ENCODE data around the gene ZBTB21.

DNA sequence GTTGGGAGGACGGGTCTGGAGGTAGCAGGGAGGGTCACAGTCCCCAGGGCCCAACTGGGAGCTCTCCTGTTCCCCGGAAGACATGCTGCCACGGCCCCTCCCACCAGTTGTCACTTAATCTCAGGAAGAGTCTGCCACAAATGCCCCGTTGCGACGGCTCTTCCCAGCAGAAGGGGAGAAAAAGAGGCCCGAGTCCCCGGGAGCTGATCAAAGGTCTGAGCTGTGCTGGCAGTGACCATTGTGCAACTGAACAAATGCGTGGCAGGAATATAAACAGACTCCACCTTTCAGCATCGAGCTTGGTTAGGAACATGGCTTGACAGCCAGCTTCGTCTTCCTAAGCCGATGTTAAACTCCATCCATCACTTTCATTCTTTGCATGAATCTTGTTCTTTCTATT lies 27.8 kb upstream of the ZBTB21 start:
- TF ChIP-seq, protein P1, sequence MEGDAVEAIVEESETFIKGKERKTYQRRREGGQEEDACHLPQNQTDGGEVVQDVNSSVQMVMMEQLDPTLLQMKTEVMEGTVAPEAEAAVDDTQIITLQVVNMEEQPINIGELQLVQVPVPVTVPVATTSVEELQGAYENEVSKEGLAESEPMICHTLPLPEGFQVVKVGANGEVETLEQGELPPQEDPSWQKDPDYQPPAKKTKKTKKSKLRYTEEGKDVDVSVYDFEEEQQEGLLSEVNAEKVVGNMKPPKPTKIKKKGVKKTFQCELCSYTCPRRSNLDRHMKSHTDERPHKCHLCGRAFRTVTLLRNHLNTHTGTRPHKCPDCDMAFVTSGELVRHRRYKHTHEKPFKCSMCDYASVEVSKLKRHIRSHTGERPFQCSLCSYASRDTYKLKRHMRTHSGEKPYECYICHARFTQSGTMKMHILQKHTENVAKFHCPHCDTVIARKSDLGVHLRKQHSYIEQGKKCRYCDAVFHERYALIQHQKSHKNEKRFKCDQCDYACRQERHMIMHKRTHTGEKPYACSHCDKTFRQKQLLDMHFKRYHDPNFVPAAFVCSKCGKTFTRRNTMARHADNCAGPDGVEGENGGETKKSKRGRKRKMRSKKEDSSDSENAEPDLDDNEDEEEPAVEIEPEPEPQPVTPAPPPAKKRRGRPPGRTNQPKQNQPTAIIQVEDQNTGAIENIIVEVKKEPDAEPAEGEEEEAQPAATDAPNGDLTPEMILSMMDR (IDR thresholded peaks at IDR 0.05) = no peak
- TF ChIP-seq EP300 (IDR thresholded peaks at IDR 0.05; ENCODE audit: borderline replicate concordance in 1 of 2, low read depth in 1 of 2, low read length in 1 of 2) (no peak), POLR2AphosphoS5 (IDR thresholded peaks at IDR 0.05; ENCODE audit: low read depth, low read length) (no peak), TCF12 (IDR thresholded peaks at IDR 0.05) (no peak), FOXM1 (IDR thresholded peaks at IDR 0.05; ENCODE audit: low read depth) (no peak), RAD21 (IDR thresholded peaks at IDR 0.05; ENCODE audit: low read length) (no peak), RFX5 (IDR thresholded peaks at IDR 0.05; ENCODE audit: low read length) (no peak), YY1 (IDR thresholded peaks at IDR 0.05; ENCODE audit: low read depth) (no peak), FOXJ3 (CRISPR knock-in tag; IDR thresholded peaks at IDR 0.05) (no peak), NRF1 (IDR thresholded peaks at IDR 0.05; ENCODE audit: low read depth, low read length) (no peak)
- TF ChIP-seq, protein P2, sequence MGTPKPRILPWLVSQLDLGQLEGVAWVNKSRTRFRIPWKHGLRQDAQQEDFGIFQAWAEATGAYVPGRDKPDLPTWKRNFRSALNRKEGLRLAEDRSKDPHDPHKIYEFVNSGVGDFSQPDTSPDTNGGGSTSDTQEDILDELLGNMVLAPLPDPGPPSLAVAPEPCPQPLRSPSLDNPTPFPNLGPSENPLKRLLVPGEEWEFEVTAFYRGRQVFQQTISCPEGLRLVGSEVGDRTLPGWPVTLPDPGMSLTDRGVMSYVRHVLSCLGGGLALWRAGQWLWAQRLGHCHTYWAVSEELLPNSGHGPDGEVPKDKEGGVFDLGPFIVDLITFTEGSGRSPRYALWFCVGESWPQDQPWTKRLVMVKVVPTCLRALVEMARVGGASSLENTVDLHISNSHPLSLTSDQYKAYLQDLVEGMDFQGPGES (IDR thresholded peaks at IDR 0.05; ENCODE audit: low read depth, low read length) = no peak
- TF ChIP-seq, protein P3, sequence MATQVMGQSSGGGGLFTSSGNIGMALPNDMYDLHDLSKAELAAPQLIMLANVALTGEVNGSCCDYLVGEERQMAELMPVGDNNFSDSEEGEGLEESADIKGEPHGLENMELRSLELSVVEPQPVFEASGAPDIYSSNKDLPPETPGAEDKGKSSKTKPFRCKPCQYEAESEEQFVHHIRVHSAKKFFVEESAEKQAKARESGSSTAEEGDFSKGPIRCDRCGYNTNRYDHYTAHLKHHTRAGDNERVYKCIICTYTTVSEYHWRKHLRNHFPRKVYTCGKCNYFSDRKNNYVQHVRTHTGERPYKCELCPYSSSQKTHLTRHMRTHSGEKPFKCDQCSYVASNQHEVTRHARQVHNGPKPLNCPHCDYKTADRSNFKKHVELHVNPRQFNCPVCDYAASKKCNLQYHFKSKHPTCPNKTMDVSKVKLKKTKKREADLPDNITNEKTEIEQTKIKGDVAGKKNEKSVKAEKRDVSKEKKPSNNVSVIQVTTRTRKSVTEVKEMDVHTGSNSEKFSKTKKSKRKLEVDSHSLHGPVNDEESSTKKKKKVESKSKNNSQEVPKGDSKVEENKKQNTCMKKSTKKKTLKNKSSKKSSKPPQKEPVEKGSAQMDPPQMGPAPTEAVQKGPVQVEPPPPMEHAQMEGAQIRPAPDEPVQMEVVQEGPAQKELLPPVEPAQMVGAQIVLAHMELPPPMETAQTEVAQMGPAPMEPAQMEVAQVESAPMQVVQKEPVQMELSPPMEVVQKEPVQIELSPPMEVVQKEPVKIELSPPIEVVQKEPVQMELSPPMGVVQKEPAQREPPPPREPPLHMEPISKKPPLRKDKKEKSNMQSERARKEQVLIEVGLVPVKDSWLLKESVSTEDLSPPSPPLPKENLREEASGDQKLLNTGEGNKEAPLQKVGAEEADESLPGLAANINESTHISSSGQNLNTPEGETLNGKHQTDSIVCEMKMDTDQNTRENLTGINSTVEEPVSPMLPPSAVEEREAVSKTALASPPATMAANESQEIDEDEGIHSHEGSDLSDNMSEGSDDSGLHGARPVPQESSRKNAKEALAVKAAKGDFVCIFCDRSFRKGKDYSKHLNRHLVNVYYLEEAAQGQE (IDR thresholded peaks at IDR 0.05; ENCODE audit: low read depth, low read length) = no peak
- TF ChIP-seq, protein P4, sequence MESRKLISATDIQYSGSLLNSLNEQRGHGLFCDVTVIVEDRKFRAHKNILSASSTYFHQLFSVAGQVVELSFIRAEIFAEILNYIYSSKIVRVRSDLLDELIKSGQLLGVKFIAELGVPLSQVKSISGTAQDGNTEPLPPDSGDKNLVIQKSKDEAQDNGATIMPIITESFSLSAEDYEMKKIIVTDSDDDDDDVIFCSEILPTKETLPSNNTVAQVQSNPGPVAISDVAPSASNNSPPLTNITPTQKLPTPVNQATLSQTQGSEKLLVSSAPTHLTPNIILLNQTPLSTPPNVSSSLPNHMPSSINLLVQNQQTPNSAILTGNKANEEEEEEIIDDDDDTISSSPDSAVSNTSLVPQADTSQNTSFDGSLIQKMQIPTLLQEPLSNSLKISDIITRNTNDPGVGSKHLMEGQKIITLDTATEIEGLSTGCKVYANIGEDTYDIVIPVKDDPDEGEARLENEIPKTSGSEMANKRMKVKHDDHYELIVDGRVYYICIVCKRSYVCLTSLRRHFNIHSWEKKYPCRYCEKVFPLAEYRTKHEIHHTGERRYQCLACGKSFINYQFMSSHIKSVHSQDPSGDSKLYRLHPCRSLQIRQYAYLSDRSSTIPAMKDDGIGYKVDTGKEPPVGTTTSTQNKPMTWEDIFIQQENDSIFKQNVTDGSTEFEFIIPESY (IDR thresholded peaks at IDR 0.05; ENCODE audit: borderline replicate concordance, low read depth) = no peak
